HG02938 (cell line): ENCODE measurements around the gene RARB.

Experiments
- ATAC-seq: cut with Tn5 transposase; IDR thresholded peaks from one replicate; pipeline ENCODE4 v1.9.1; 2021; ENCODE audit warnings: mild to moderate bottlenecking, moderate library complexity; ENCODE audit not compliant: unreplicated experiment

The RARB gene

GRCh38 chr3:25502233-25502632 lies 74.2 kb downstream of the RARB start:
- no peak for ATAC-seq

DNA sequence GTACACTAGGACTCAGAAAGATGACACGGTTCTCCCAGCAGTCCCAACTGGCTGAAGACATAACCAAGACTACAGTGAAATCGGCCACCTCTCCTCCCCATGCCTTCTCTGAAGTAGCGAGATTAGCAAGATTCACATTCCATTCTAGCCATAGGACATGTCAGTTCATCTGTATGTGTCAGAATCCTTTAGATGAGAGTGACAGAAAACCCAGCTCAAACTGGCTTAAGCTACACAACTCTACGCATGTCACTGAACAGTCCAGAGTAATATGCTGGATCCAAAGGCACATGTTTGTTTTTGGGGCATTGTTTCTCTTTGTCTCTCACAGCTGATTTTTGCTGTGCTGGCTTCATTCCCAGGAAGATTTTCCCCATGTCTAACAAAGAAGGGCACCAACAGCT lies 75.8 kb downstream of the RARB start:
- no peak for ATAC-seq

DNA sequence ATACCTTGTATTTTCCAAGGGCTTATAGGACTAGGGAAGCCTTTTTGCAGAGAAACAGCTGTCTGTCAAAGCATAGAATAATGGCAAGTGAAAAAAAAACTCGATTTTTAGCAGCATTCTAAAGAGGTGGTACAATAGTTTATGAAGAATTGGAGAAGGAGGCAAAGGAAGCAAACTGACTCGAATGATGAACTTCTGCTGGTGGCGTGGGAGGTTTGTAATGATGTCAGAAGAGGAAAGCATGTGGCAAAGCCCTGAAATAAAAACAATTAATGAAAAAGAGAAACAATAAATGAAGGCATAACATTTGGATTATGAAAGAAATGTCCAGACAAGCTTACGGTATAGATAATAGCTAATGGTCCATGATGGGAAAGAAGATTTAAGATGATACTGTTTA lies 77.5 kb downstream of the RARB start:
- no peak for ATAC-seq

- ATAC-seq: no peak
Observed at GRCh38 chr3:25507811-25508210, 79.7 kb downstream of the RARB start.

DNA sequence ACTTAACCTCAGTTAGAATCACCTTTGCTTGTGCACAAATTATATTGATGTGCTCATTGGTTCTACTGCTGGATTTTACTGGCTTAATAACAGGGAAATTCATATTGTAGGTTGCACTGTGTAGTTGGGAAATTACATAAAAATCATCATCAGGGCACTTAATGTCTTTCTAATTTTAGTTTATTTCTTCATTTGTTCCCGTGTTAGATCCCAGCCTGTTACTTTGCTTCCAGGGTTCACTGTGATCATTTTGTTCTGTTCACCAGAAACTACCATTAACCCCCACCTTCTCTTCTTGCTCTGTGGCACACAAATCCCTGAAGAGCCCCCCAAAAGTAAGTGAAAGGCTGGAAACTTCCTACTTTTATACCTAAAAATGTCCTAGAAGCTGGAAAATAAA lies 80.4 kb downstream of the RARB start:
- ATAC-seq: no peak

DNA sequence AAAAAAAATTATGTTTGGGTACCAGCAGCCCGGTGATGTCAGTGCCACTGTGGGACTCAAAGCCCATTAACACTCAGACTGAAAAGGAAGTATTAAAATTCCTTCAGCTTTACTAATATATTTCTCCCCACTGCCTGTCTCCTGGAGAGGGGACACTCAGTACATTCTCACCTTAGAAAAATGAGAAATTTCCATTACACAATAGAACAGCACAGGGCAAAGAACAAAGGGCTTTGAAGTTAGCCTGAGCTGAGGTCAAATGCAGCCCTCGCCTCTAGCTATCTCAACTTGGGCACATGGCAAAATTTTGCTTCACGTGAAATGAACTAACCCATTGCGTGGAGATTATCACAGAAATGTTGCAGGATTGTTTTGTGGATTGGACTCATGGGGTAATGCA lies 80.8 kb downstream of the RARB start:
- no peak for ATAC-seq

- ATAC-seq: no peak
Observed at GRCh38 chr3:25510797-25511196, 82.7 kb downstream of the RARB start.

DNA sequence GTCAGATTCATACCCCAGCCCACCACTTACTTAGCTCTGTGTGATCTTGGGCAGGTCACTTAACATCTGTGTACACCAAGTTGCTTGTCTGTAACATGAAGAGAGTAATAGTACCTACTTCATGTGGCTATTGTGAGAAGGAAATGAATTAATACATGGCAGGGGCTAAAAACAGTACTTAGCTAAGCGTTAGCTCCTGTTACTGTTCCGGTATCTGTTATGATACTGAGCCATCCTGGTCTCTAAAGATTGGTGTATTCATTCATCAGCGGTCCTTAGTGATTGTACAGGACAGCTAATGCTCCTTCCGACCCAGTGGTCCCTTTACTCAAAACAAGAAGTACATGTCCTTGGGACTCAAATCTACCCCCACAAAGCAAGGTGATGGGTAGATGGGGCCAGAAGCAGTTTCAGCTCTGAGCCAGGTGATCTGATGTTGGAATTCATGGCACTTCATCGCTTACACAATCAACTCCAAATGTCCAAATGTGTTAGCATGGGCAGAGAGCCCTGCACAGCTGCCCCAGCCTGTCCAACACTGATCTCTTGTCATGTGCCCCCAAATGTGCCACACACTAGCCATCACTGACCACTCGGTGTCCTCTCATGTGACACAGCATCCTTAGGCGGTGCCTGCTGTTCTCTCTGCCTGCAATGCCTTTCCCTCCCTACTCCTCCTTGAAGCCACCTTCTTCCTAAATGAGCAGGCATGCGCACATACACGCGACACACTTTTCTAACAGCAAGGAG lies 84.1 kb downstream of the RARB start:
- ATAC-seq: no peak

DNA sequence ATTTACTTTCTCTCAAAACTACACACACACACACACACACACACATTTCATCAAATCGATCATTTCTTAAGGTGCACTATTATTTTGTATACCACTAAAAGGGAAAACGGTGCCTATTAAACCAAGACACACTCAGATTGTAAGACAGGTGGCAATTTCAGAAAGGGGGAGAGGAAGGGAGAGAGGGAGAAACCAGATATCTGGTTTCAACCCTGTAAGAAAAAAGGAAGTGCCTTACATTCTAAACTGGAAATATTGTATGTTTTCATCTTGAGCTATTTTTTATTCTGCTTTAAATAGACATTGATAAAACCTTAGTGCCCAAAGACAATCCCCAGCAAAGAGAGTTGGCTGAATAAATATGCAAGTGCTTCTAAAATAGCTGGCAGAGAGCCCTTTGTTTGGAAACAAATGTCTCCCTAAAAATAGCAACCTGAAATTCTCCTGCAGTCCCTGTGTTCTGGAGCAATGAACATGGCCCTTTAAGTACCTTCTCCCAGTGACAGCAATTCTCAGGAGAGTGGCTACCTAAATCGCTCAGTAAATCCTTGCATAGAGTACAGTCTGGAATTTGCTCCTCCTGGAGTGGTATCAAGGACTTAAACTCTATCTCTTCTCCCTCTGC lies 85.7 kb downstream of the RARB start:
- ATAC-seq: no peak

DNA sequence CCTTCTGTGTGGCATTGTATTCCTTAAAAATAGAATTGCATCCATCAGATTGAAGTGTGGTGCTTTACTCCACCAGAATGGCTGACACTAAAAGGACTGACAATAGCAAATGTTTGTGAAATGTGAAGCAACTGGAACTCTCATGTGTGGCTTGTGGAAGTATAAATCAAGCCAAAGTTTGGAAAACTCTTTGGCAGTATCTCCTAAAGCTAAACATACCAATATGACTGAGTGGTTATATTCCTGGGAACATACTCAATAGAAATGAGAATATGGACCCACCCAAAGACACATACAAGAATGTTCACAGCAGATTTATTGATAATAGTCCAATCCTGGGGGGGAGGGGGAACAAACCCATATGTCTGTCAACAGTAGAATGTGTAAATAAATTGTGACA lies 87.1 kb downstream of the RARB start:
- ATAC-seq: no peak

GRCh38 chr3:25520926-25521559 lies 93.0 kb downstream of the RARB start:
- ATAC-seq: no peak

DNA sequence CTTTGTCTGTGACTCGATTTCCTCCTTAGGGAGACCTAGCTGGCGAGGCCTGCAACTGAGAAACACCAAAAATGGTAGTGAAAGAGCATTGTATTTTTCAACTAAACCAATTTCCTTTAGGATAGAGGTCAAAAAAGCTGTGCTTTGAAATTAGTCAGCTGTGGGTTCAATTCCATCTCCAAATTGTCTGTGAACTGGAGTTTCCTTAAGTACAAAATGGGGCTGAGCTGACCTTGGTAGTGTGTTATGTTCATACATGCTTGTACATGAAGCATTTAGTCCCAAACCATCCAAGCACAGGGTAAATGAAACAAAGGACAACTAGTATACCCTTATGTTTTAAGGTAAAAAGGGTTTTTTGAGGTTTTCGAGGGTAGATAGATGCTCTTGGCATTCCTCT lies 99.3 kb downstream of the RARB start:
- no peak for ATAC-seq

- no peak for ATAC-seq
Observed at GRCh38 chr3:25527801-25528200, 99.7 kb downstream of the RARB start.

DNA sequence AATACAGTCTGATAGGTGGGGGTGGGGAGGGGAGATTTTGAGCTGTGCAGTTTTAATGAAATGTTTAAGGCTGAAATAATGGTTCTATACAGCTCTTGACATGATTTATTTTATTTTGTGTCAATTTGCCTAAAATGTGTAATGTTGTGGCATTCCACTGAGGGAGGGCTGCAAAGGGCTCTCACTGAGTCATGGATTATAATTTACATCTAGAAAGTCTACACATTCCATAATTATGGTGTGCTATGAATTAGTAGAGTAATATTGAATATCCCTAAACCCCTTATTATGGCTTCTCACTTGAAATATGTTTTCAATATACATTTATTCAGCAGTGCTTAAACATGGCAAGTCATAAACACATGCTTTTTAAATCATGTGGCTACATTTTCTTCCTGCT lies 103.9 kb downstream of the RARB start:
- ATAC-seq: no peak

DNA sequence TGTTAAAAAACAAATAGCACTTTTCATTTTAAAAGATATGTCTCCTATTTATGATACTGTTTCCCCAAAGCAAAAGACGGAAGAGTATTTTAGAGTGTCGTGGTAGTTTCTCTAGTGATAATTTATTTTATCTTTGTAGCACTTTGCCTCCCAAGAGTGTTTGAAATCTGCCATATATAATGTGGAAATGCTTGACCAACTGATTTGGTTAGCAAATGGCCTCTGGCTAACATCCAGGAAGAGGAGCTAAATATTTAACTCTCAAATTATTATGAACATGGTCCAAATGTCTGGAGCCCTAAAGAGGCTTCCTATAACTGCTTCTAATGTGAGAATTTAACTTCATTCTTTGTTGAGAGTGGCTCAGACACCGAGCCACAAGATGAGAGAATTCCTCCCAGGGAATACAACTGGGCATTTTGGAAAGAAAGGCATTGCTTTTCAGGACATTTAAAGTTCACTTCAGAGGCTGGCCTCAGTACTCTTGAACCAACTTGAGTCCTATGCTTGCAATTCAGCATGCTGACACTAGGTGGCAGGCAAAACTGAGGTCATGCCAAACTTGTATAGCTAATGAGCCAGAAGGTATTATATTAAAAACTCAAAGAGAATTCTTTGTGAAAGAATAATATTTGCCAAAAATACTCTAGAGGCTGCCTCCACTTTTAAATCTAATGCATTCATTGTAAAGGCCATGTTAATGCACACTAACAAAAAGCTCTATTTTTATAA lies 104.5 kb downstream of the RARB start:
- ATAC-seq: no peak

DNA sequence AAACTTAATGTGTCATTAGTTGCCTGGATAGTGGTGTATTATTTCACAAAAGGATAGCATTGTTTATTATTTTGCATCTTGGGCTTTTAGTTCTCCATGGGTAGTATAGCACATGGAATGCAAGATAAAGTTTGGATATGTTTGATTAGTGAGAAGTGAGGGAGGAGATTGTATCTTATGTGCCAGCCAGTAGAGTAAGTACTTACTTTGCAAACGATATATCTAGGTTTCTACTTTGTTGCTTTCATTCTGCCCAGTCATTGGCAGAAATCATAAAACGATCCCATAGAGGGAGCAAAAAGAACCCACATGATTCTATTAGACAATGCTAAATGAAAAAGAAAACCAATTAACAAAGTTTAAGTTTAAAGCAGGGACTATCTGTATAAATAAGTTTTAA lies 105.3 kb downstream of the RARB start:
- no peak for ATAC-seq

- no peak for ATAC-seq
Observed at GRCh38 chr3:25534007-25534406, 105.9 kb downstream of the RARB start.

DNA sequence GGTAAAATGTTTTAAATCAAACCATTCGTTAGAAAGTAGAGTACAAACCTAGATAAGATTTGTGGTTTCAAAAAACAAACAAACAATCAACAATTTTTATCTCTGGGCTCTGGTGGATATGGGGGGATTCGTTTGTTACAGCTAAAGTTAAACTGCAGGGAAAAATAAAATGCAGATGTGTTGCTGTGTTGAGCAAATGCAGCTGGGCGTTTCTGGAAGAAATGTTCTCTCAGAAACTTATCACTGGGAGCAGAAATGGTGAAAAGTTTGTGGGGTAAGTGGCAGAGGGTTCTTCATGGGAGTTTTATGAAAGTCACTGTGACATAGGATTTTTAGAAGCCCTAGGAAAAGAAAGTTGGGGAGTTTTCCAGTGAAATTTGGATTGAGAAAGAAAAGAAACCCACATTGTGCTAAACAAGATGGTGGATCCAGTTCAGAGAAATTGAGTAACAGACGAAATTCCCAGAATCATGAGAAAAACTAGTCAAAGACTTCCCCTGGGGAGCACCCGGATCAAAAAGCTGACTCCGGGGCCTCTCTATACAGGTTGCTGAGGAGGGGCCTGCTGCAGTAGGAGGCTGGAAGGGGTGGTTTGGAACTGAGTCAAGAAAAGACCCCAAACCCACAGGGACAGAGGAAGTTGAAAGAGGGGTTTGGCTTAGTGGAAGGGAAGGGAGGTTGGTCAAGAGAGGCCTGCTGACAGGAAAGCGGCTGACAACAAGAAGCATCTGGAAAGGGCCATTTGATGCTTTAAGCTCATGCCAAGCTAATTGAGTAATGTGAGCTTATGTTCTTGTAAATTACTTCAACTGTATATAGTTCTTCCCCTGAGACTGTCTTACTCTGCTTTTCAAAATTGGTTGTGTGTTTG lies 108.7 kb downstream of the RARB start:
- no peak for ATAC-seq

DNA sequence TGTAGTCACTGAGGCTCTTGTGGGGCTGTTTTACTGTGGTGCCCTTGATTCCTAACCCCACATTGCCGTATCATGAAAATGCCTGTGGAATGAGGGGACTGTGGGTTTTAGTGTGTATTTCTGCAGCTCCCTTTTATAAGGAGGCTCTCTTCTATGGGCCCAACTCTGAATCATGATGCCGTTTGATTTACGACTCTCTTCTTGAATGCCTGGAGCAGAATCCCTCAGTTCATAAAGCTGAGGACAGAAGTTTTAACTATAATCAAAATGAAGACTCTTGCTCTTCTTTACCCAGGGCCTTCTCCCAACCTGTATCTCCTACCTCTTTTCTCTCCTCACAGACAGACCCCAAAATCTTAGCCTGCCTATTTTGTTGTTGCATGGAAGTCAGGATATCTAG lies 109.5 kb downstream of the RARB start:
- no peak for ATAC-seq

DNA sequence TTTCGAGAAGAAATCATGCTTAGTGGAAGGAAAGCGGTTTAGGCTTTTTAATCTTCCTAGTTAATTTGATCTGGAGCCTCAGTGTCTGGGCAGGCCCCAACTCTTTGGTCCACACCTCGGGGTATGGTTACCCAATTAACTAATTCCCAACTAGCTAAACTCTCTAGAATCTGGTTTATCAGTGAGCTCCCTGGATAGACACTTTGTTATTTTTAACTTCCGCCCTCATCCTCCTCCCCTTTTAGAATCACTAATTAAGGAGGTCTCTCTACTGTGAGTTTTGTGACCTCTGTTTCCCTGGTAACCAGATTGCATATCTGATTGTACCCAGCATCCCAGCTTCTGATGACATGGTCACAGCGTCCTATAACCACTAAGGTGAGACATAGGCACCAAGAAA lies 112.2 kb downstream of the RARB start:
- no peak for ATAC-seq
